Stimulated activated naive CD8-positive, alpha-beta T cell treated with anti-CD3 and anti-CD28 coated beads, Interleukin-15, Interleukin-2, amounts not matched to agents 100 U/mL and 50 U/mL, for 24 hours (primary cell): ENCODE measurements around the gene TIMP2.
"Not testable (repeated sequence)": the region's sequence is repeated elsewhere in the genome, so short reads cannot be mapped to it uniquely, and the experiment has no call there.

Experiments used
- ATAC-seq: fragments of 150-1000 bp; cut with Tn5 transposase; one replicate; pipeline ENCODE4 v1.10.0; 2021
- DNase-seq: peaks from one replicate; pipeline ENCODE4 v3.0.0; 2021

The TIMP2 gene

GRCh38 chr17:78904371-78904770 is 20.8 kb downstream of the TIMP2 start:
- no peak for DNase-seq
- no peak for ATAC-seq

DNA sequence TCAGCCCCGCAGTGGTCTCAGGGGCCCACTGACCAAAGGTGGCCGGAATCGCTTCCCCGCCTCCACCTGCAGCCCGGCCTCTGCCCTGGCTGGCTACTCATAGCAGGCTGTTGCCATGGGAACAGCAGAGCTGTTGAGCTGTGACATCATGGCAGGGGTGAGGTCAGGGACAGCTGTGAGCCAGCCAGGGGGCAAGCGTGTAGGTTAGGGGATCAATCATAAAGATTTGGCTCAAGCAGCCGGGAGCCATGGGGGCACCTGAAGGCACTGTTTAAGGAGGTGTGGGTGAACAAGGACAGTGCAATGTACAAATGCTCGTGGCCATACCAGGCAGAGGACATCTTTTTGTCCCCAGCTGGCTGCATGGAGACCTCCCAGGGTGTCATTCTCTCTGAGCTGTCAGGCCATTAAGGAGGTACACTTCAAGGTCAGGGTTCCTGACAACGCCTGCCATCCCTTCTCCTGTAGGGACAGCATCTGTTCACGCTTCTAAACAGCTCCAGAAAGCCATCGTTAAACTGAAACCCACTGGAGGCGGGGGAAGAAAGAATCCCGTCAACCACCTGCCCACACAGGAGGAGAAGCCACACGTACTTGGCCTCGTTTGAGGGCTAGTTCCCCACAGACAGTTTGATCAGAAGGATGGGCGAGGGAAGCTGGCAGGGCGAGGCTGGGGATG is 21.9 kb downstream of the TIMP2 start, which contains the start of gene CEP295NL:
Gene CEP295NL, minus strand, starts transcription at position 101 of the 679 bp plus-strand sequence. CDS start 1,373 bp downstream, outside the sequence.
- DNase-seq (peak; percentile 40), ATAC-seq (peak; percentile 75)

GRCh38 chr17:78902231-78902630 is 23.0 kb downstream of the TIMP2 start:
- ATAC-seq, DNase-seq: not testable (repeated sequence)

GRCh38 chr17:78901806-78902205 is 23.4 kb downstream of the TIMP2 start:
- ATAC-seq (no peak), DNase-seq (no peak)

DNA sequence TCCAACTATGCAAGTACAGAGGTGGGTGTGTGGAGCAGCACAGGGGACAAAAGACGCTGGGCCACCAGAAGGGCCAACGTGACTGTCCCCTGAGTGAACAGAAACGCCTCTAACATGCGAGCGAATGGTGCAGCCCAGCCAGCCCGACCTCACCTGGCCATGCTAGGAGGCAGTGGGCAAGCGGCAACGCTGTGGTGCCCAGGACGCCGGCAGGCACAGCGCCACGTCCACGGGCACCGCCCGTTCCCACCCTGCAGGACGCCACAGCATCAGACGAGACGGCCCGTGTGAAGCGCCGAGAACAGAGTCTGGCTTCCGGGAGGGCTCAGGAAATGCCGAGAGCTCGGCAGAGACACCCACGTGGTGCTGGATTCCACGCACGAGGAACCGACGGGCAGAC is 24.4 kb downstream of the TIMP2 start:
- no peak for ATAC-seq
- DNase-seq: no peak

- DNase-seq (no peak), ATAC-seq (no peak)
Observed at GRCh38 chr17:78899361-78900260, 25.6 kb downstream of the TIMP2 start.

- DNase-seq (no peak), ATAC-seq (no peak)
Observed at GRCh38 chr17:78898947-78899346, 26.2 kb downstream of the TIMP2 start.

GRCh38 chr17:78898075-78898836 is 26.9 kb downstream of the TIMP2 start:
- DNase-seq (no peak), ATAC-seq (no peak)

GRCh38 chr17:78897664-78898047 is 27.5 kb downstream of the TIMP2 start:
- ATAC-seq (no peak), DNase-seq (no peak)

DNA sequence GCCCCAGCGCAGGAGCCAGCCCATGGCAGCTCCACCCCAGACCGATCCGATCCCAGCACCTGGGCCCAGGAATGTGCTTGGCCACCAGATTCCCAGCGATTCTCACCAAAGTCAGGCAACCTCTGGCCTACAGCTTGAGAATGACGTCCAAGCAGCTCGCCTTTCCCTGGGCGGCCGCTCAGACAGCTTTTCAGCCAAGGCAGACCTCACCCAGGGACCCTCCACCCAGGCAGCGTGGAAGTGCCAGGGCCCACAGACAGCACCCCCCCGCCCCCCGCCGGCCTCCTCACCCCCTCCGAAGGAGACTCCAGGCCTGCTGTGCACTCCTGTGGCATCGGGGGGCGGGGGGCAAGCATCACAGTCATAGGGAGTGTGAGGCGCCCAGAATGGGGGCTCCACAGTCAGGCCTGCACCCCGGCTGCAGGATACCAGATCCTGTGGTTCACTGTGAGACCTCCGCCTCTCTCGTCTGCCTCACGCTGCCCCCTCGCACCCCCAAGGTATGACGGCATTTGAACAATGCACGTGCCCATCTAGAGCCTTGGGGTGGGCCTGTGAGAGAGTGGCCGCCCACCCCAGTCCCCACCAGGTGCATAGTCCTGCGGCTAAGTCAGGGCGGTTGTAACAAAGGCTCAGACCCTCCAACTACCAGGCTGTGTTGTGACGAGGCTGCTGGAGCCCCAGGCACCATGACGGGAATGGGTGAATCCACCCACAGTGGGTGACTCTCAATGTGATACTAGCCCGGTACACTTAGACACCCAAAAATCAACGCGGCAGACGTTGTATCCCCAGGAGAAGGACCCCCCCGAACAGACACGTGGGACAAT is 28.1 kb downstream of the TIMP2 start:
- no peak for ATAC-seq
- no peak for DNase-seq

DNA sequence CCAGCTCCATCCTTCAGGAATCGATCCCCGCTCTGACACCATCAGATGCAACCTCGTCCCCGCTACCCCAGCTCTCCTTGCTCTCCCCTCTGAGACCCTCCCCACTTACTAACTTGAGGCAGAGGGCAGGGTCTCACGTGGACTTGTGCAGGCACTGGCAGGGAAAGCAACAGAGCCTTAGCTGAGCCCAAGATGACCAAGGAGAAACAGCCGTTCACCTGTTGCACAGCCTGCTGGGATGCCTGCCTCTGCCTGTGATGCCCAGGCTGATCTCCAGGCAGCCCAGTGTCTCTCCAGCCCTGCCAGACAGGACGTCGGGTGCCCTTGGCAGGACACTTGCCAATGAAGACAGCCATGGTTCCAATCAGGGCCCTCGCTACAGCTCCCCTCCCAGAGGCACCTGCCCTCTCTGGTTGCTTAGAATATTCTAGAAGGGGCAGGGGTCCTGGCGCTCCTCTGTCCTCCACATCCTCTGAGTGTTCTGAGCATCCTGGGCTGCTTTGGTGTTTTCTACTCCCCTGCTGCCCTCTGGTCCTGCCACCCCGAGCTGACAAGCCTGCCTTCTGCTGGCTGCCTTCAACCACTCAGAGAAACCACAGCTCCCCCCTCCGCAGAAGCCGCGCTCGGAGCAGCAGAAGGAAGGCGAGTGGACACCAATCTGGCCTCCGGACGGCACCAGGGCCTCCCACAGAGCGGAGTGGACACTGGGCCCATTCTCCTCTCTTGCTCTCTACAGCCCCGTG is 28.9 kb downstream of the TIMP2 start:
- DNase-seq (no peak), ATAC-seq (no peak)

GRCh38 chr17:78895322-78895721 is 29.9 kb downstream of the TIMP2 start:
- ATAC-seq: no peak
- no peak for DNase-seq

GRCh38 chr17:78893684-78894083 is 31.5 kb downstream of the TIMP2 start:
- ATAC-seq (no peak), DNase-seq (no peak)

GRCh38 chr17:78892936-78893379 is 32.2 kb downstream of the TIMP2 start:
- ATAC-seq: no peak
- no peak for DNase-seq

- no peak for DNase-seq
- ATAC-seq: no peak
Observed at GRCh38 chr17:78892520-78892919, 32.7 kb downstream of the TIMP2 start.

DNA sequence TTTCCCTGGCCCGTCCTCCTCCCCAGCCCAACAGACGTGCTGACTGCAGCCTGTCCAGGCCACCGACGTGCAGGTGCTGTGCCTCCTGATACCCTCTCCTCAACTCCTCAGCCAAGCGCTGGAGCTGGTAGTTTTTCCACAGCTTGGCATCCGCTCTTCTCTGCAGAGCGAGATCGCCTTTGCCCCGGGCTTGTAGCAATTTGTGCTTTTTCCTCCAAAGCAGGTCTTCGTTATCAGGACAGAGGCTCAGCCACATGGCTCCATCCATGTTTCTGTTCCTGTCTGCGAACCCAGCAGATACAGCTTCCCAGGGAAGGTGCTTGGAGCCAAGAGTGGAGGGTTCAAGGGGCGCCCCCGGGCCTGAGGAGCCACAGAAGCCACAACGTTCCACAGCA is 33.1 kb downstream of the TIMP2 start:
- ATAC-seq (no peak), DNase-seq (no peak)

GRCh38 chr17:78891406-78892061 is 33.7 kb downstream of the TIMP2 start:
- no peak for DNase-seq
- ATAC-seq: no peak

DNA sequence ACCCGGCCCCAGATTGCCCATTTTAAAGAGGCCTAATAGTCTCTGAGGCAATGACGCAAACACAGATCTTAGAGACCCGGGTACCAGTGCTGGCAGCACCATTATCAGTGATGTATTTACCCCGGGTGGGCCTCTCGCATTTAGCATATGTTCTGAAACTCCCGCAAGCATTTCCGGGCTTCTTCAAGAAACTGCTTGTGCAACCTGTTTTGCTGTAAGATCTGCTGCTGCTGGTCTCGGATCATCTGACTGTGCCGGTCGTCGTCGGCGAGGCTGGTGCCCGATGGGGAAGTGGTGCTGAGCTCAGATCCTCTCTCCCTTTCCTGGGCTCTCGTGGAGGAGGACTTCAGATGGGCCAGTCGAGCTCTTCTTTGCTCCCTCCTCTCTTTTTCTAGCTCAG is 34.7 kb downstream of the TIMP2 start:
- peak; percentile 57 for DNase-seq
- peak; percentile 63 for ATAC-seq

- not testable (repeated sequence) for ATAC-seq, DNase-seq
Observed at GRCh38 chr17:78890096-78890495, 35.1 kb downstream of the TIMP2 start.

DNA sequence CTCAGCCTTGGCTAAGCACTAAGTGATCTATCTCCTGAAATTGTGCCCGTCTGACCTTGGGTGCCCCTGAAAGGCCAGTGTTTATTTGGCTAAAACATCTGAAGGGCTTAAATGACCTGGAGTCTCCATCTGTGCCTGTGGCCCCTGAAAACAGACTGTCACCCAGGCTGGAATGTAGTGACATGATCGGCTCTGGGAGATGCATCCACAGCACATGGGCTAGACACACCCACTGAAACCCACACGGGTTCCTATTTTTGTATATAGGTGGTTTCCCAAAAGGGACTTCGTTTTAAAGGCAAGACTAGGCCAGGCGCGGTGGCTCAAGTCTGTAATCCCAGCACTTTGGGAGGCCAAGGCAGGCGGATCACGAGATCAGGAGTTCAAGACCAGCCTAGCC is 35.7 kb downstream of the TIMP2 start:
- ATAC-seq: peak; percentile 40
- peak; percentile 26 for DNase-seq
